ENCODE measurements around the gene CPA1.

DNA sequence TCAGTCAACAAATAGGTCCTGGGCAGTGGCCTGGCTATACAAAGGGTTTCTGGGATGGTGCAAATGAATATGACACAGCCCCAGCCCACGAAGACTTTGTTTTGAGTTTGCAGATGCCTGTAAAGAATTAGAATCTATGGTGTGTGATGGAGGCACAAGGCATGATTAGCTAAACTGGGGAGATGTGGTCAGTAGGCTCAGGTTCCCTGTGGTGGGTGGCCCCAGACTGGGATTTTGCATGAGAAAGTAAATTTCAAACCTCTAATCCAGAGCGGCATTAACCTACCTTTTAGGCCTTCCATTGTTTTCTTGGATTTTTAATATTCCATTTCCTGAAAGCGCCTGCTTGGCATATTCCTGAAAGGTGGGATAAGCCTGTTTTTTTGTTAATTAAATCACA lies 42.1 kb upstream of the CPA1 start:
- TF ChIP-seq CTCF (IDR thresholded peaks at IDR 0.05 in 2 of 3, conservative IDR thresholded peaks at IDR 0.05 in 1 of 3; ENCODE audit: control insufficient read depth in 2 of 3, extremely low read depth in 1 of 3, insufficient read depth in 1 of 3, low read depth in 3 of 3, low read length in 3 of 3) (no peak), NFIC (IDR thresholded peaks at IDR 0.05; ENCODE audit: low read depth, low read length) (no peak), TCF12 (IDR thresholded peaks at IDR 0.05; ENCODE audit: low read depth, low read length) (no peak), DPF2 (IDR thresholded peaks at IDR 0.05) (no peak), RELA (IDR thresholded peaks at IDR 0.05; ENCODE audit: borderline replicate concordance, partially characterized antibody) (no peak), ZNF274 (IDR thresholded peaks at IDR 0.05; ENCODE audit: insufficient read depth, insufficient read length) (no peak), TBL1XR1 (IDR thresholded peaks at IDR 0.05; ENCODE audit: low read depth, low read length) (no peak), RBBP5 (conservative IDR thresholded peaks at IDR 0.05) (no peak), TAF1 (IDR thresholded peaks at IDR 0.05; ENCODE audit: borderline replicate concordance, low read depth, low read length) (no peak)
- TF ChIP-seq, protein P1, sequence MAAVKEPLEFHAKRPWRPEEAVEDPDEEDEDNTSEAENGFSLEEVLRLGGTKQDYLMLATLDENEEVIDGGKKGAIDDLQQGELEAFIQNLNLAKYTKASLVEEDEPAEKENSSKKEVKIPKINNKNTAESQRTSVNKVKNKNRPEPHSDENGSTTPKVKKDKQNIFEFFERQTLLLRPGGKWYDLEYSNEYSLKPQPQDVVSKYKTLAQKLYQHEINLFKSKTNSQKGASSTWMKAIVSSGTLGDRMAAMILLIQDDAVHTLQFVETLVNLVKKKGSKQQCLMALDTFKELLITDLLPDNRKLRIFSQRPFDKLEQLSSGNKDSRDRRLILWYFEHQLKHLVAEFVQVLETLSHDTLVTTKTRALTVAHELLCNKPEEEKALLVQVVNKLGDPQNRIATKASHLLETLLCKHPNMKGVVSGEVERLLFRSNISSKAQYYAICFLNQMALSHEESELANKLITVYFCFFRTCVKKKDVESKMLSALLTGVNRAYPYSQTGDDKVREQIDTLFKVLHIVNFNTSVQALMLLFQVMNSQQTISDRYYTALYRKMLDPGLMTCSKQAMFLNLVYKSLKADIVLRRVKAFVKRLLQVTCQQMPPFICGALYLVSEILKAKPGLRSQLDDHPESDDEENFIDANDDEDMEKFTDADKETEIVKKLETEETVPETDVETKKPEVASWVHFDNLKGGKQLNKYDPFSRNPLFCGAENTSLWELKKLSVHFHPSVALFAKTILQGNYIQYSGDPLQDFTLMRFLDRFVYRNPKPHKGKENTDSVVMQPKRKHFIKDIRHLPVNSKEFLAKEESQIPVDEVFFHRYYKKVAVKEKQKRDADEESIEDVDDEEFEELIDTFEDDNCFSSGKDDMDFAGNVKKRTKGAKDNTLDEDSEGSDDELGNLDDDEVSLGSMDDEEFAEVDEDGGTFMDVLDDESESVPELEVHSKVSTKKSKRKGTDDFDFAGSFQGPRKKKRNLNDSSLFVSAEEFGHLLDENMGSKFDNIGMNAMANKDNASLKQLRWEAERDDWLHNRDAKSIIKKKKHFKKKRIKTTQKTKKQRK (IDR thresholded peaks at IDR 0.05; ENCODE audit: low read depth, low read length), result no peak
